ENCODE measurements around the gene CANT1.

Gene CANT1

GRCh38 chr17:79042421-79043190 lies 33.0 kb upstream of the CANT1 start:
- TF ChIP-seq FOXP2 (optimal IDR thresholded peaks at IDR 0.05; ENCODE audit: borderline replicate concordance, extremely low read depth, extremely low read length, insufficient read depth) (peak; percentile 22), TAF1 (IDR thresholded peaks at IDR 0.05; ENCODE audit: borderline replicate concordance, insufficient read depth, low read length) (no peak)

GRCh38 chr17:79041723-79042420 lies 32.3 kb upstream of the CANT1 start:
- TF ChIP-seq POLR2AphosphoS5 (IDR thresholded peaks at IDR 0.05; ENCODE audit: low read depth, low read length) (no peak), TAF1 (IDR thresholded peaks at IDR 0.05; ENCODE audit: borderline replicate concordance, insufficient read depth, low read length) (no peak), SIN3A (IDR thresholded peaks at IDR 0.05; ENCODE audit: borderline replicate concordance, insufficient read depth, low read length) (no peak), REST (IDR thresholded peaks at IDR 0.05; ENCODE audit: insufficient read depth in 1 of 2, low read depth in 2 of 2, low read length in 2 of 2) (no peak)

- TF ChIP-seq FOXP2 (optimal IDR thresholded peaks at IDR 0.05; ENCODE audit: borderline replicate concordance, extremely low read depth, extremely low read length, insufficient read depth) (no peak), REST (IDR thresholded peaks at IDR 0.05; ENCODE audit: insufficient read depth in 1 of 2, low read depth in 2 of 2, low read length in 2 of 2) (no peak), TAF1 (IDR thresholded peaks at IDR 0.05; ENCODE audit: borderline replicate concordance, insufficient read depth, low read length) (no peak), SIN3A (IDR thresholded peaks at IDR 0.05; ENCODE audit: borderline replicate concordance, insufficient read depth, low read length) (no peak), POLR2AphosphoS5 (IDR thresholded peaks at IDR 0.05; ENCODE audit: low read depth, low read length) (no peak)
Observed at GRCh38 chr17:79041041-79041570, 31.5 kb upstream of the CANT1 start.

- no peak for TF ChIP-seq SIN3A (IDR thresholded peaks at IDR 0.05; ENCODE audit: borderline replicate concordance, insufficient read depth, low read length)
- no peak for TF ChIP-seq FOXP2 (optimal IDR thresholded peaks at IDR 0.05; ENCODE audit: borderline replicate concordance, extremely low read depth, extremely low read length, insufficient read depth)
- TF ChIP-seq POLR2AphosphoS5 (IDR thresholded peaks at IDR 0.05; ENCODE audit: low read depth, low read length): no peak
- no peak for TF ChIP-seq TAF1 (IDR thresholded peaks at IDR 0.05; ENCODE audit: borderline replicate concordance, insufficient read depth, low read length)
- no peak for TF ChIP-seq REST (IDR thresholded peaks at IDR 0.05; ENCODE audit: insufficient read depth in 1 of 2, low read depth in 2 of 2, low read length in 2 of 2)
Observed at GRCh38 chr17:79039886-79040285, 30.3 kb upstream of the CANT1 start.

- no peak for TF ChIP-seq FOXP2 (optimal IDR thresholded peaks at IDR 0.05; ENCODE audit: borderline replicate concordance, extremely low read depth, extremely low read length, insufficient read depth)
- TF ChIP-seq POLR2AphosphoS5 (IDR thresholded peaks at IDR 0.05; ENCODE audit: low read depth, low read length): no peak
- TF ChIP-seq TAF1 (IDR thresholded peaks at IDR 0.05; ENCODE audit: borderline replicate concordance, insufficient read depth, low read length): no peak
- TF ChIP-seq SIN3A (IDR thresholded peaks at IDR 0.05; ENCODE audit: borderline replicate concordance, insufficient read depth, low read length): no peak
- TF ChIP-seq REST (IDR thresholded peaks at IDR 0.05; ENCODE audit: insufficient read depth in 1 of 2, low read depth in 2 of 2, low read length in 2 of 2): no peak
Observed at GRCh38 chr17:79039171-79039570, 29.6 kb upstream of the CANT1 start.
